ENCODE results near the gene COX14. TPM values are rescaled to one million over a fixed set of nuclear protein-coding genes. Genes with fewer than 3 reads are reported as not detected.
"Not testable (repeated sequence)": the region's sequence is repeated elsewhere in the genome, so short reads cannot be mapped to it uniquely, and the experiment has no call there.

The COX14 gene
- 10 to 100 TPM; 35.6 to 54.2 (median 52.2) TPM for polyA plus RNA-seq (ENCODE audit: insufficient read length in 4 of 4)

DNA sequence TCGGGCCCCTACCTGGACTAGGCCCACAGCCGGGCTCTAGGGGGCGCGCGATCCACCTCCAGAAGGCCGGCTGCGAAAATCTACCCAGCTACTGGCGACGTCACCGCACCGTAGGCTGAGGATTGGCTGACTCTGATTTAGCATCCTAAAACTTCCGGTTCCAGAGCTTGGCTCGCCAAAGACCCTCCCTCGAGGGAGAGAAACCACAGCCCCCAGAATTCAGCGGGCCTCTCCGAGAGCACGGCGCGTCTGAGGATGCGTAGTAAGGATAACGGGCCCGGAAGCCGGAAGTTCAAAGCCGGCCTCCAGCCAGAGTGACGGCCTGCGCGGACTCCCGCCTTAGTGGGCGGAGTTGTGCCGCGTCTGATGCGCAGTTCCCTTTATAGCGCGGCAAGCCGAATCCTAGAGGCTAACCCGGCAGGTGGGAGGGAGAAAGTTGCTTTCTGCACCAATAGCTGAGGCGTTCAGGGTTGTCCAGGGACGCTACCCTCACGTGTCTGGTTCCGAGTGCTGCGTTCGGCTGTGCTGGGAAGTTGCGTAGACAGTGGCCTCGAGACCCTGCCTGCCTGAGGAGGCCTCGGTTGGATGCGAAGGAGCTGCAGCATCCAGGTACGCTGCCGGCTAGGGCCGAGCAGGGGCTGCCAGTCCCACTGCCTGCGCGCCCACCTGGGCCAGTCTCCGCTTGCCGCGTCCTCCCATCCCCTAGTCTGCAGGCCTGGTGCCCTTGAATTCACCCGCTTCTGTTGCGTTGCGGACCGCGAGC lies at the start of gene COX14:
COX14 (plus strand) TSS at position 544 of the 763 bp plus-strand sequence. CDS start 7,808 bp downstream, outside the sequence.
- peak; percentile 98 to 99 (median 99) for DNase-seq (ENCODE audit: low read depth in 4 of 4, low spot score in 3 of 4)

DNA sequence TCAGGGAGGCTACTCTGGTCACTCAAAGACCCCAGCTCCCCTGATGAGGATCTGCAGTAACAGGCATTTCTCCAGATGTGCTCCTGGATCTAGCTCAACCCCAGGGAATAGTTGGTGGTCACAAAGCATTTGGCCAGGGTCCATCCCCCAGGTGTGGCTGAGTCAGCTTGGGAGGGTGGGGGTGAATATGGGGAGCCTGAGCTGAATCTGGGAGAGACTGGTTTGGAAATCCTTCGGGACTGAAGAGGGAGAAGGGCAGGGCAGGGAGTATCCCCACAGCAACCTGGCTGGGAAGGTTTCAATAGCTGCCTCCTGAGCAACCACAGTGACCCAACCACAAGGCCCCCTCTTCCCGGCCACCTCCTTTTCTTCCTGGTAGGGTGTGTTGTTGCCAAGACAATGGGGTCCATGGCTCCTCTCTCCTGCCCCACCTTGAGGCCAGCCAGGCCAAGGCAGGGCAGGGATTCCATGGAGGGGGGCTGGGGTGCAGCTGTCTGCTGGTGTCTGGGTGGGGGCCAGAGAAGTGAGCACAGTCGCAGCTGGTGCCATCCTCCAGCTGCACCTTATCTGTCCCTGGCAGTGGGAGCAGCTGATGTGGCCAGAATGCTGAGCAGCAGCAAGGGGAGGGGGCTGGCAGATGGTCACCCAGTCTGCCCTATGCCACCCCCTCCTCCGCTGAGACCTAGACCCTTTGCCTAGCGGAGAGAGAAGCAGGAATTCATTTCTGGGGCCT lies 49.1 kb upstream of the COX14 start:
- DNase-seq (ENCODE audit: low read depth in 4 of 4, low spot score in 3 of 4): no peak

DNA sequence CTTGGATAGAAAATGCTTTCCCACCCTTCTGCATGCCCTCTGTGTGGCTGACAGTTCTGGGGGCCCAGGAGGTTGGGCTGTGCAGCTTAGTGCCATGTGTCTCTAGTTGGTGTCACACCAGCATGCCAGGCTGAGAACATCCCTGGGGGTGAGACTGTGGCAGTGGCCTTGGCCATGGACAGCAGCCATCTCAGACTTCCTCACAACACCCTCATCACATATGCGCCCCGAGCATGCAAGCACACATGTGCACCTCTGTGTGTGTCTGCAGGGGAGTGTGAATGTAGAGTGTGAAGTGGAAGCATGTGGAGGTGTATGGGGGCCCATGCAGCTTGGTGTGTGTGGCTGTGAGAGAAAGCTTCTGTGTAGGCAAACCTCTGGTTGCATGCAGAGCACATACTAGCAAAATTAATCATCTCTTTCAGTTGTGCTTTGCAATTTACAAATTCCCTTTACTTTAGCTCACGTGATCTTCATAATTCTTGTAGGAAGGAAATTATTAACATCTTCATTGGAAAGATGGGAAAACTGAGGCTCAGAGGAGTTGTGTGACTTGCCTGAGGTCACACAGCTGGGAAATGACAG lies 46.2 kb upstream of the COX14 start:
- DNase-seq (ENCODE audit: low read depth in 4 of 4, low spot score in 3 of 4): no peak

DNA sequence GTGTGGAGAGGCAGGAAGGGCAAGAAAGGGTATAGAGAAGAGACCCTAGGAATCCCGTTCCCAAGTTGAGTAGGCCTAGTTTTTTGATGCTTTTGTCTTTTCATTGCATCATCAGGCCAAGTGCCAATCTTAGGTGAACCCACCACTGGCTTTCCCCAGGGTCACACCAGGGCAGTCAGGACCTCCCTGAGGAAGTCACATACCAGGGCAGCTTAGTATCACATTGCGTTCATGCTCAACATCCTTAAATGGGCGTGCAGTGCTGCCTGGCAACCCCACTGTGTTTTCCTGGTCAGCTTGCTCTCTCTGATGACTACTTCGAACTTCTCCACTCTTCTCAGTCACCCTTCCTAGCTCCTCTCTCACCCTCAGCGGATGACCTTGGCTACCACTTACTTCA lies 45.6 kb upstream of the COX14 start:
- no peak for DNase-seq (ENCODE audit: low read depth in 4 of 4, low spot score in 3 of 4)

DNA sequence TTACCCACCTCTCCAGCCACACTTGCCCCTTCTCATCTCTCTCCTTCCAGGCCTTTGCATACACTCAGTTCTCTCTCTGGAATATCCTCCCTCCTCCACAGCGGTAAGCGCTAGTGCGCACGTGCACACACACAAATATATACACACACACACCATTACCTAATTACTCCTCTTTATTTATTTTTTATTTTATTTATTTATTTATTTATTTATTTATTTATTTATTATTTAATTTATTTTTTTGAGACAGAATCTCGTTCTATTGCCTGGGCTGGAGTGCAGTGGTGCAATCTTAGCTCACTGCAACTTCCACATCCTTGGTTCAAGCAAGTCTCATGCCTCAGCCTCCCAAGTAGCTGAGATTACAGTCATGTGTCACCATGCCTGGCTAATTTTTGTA lies 43.0 kb upstream of the COX14 start:
- no peak for DNase-seq (ENCODE audit: low read depth in 4 of 4, low spot score in 3 of 4)

DNA sequence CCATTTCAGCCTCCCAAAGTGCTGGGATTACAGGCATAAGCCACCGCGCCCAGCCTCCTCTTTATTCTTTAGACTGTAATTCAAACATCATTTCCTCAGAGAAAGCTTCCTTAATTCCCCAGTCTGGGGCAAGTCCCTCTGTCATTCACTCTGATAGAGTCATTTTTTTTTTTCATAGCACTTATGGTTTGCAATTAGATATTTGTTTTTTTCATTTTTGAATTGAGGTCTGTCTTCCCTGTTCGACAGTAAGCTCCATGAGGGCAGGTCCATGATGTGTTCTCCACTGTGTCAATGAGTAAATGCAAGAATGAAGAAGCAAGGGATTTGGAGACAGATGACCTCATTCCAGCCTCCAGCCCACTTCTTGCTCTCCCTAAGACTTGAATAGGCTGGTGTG lies 42.5 kb upstream of the COX14 start:
- DNase-seq (ENCODE audit: low read depth in 4 of 4, low spot score in 3 of 4): no peak

DNA sequence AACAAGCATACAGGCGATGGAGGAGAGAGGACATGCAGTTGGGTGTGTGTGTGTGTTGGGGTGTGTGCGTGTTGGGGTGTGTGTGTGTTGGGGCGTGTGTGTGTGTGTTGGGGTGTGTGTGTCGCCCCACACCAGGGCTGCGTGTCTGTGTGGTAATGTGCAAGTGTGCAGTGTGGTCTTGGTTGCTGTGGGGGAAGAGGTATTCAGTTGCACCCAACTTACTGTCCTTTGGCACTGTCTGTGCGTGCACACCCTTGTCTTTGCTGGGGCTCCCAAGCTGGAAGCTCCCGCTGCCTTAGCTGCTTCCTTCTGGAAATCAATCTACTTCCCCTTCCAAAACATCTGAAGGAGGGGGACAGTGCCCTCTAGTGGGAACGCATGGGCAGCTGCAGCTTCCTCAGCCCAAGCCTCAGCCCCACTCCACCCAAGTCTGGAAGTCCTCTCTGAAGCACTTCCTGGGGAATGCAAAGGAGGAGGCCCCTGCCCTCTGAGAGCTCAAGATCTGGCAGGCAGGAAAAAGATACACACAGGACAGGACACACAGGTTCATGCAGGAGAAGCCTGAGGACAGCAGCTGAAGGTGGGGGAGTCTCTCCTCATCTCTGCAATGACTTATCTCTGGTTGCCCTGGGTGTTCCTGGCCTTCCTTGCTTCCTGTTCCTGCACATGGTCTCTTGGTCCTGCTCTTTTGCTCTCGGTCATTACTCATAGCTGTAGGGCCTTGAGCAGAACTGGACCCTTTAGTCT lies 41.5 kb upstream of the COX14 start:
- DNase-seq (ENCODE audit: low read depth in 4 of 4, low spot score in 3 of 4): no peak

DNA sequence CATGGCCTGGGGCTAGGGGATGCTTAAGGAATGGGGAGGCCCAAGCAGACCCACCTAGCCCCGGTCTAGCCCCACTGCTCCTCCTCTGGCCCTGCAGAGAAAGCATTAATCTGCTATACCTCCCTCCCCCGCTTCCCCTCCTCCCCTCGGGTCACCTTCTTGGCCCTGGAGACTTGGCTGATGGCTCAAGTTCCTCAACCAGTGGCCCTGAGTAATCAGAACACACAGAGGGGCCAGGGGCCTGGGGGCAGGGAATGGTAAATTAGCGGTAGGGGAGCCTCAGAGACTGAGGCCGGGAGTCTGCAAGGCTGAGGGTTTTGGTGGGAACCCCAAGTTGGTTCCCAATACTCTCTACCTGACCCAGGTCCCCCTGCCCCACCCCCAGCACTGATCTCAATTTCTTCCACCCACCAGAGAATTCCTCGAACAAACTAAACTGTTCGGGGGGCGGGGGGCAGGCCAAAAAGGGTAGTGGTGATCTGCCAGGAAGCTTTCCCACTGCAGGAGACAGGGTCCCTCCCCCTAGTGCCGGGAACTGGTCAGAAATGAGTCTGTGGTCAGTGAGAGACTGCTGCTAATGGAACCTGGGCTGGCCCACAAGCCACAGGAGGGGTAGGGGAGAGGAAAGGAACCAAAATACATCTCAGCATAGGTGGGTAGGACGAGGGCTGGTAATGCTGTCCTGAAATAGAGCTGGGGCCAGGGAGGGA lies 39.7 kb upstream of the COX14 start:
- no peak for DNase-seq (ENCODE audit: low read depth in 4 of 4, low spot score in 3 of 4)

DNA sequence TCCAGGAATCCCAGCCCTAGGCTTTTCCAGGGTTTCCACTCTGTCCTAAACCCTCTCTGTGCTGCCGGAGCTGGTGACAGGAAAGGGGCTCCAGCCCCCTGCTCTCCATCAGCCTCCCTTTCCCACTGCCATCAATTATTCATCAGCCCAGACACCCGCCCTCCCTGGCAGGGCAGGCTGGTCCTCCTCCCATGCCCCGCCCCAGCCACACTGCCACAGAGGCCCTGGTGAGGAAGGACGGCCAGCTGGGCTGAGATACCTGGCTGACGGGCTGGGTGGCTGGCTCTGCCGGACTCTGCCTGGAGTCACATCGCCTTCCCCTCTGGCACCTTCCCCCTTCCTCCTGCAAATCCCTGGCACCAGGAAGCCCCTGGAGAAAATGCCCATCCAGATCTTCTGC lies 38.8 kb upstream of the COX14 start:
- DNase-seq (ENCODE audit: low read depth in 4 of 4, low spot score in 3 of 4): no peak

DNA sequence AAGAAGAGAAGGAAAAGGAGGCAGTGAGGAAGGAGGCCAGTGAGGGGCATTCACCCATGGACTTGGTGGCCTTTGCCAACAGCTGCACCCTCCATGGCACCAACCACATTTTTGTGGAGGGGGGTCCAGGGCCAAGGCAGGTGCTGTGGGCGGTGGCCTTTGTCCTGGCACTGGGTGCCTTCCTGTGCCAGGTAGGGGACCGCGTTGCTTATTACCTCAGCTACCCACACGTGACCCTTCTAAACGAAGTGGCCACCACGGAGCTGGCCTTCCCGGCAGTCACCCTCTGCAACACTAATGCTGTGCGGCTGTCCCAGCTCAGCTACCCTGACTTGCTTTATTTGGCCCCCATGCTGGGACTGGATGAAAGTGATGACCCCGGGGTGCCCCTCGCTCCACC lies 38.3 kb upstream of the COX14 start:
- no peak for DNase-seq (ENCODE audit: low read depth in 4 of 4, low spot score in 3 of 4)

DNA sequence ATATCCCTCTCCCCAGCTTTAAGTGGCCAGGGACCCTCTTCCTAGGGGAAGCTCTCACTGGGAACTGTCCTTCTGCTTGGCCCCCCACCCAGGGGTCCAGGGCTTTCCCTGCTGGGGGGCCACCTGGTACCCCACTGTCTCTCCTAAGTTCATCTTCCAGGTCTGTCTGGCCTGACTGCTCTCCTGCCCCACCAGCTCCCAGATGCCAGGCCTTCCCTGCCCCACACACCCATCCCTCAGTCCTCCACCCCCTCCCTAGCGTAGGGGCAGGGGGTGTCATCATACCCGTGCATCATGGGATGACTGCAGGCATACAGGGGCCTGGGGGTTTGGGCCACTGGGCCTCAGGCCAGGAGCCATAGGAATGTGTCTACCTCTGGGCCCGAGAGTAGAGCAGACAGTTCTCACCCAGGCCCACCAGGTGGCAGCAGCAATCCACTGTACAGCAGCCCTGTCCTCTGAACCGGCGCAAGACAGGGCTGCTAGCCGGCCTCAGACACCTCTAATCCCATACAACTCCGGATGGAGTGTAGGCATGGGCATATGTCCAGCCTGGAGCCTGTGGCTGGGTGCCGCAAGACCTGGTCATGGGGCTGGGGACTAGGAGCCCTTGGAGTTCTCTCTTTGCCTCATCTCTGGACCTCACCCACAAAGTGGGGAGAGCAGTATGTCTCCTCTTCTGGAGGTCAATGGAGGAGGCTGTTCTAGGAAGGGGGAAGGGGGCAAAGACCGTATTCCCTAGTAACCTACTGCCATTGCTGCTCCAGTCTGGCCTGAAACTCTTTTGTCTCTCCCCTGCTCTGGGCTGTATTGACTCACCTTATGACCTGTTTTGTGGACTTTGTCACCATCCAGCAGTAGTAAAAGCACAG lies 36.9 kb upstream of the COX14 start:
- no peak for DNase-seq (ENCODE audit: low read depth in 4 of 4, low spot score in 3 of 4)

DNA sequence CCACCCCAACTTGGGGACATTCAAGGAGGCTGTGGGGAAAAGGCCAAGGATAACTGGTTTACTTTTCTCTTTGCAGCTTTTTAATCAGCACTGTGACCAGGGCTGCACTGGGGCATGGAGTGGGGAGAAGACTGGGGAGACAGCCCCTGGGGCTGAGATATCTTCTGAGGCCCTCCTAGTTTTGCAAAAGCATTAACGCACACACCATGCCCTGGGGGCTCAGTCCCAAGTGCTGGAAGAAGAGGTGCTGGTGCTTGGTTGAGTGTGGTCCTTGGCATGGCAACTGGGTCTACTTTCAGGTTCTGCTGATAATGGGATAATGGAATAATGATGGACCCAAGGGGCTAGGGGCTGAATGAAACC lies 36.2 kb upstream of the COX14 start:
- no peak for DNase-seq (ENCODE audit: low read depth in 4 of 4, low spot score in 3 of 4)

DNA sequence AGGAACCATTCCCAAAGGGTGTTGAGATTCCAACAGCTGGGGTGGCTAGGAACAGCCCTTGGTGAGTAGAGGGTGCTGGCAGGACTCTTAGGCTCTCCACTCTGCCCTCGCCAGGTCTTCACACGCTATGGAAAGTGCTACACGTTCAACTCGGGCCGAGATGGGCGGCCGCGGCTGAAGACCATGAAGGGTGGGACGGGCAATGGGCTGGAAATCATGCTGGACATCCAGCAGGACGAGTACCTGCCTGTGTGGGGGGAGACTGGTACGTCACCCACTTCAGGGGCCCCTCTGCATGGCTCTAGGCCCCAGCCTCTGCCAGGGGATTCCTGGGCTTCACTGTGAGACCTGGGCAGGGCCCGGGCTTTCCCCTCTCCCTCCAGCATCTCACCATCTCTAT lies 34.9 kb upstream of the COX14 start:
- DNase-seq (ENCODE audit: low read depth in 4 of 4, low spot score in 3 of 4): no peak

DNA sequence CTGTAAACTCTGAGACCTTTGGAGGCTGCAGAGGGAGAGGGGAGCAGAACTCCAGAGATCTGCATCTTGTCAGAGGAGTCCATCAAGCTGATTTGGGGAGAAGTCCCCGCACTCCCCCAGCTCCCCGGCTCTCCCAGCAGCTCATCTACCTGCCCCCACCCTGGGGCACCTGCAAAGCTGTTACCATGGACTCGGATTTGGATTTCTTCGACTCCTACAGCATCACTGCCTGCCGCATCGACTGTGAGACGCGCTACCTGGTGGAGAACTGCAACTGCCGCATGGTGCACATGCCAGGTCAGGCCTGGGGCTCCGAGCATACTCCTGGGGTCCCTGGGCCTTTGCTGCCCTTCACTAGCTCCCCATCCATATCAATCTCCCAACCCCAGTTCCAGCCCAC lies 33.8 kb upstream of the COX14 start:
- DNase-seq (ENCODE audit: low read depth in 4 of 4, low spot score in 3 of 4): no peak

DNA sequence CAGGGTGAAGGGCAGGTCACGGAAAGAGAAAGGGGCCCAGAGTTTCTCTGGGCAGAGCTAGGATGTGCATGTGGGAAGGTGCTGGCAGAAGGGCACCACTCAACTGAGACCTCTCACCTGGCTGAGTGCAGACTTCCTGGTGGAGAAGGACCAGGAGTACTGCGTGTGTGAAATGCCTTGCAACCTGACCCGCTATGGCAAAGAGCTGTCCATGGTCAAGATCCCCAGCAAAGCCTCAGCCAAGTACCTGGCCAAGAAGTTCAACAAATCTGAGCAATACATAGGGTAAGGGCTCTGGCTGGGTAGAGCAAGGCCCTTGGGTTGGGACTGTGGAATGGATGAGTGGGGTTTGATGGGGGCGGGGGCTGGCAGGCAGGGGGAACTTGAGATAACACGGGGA lies 32.3 kb upstream of the COX14 start:
- DNase-seq (ENCODE audit: low read depth in 4 of 4, low spot score in 3 of 4): no peak

DNA sequence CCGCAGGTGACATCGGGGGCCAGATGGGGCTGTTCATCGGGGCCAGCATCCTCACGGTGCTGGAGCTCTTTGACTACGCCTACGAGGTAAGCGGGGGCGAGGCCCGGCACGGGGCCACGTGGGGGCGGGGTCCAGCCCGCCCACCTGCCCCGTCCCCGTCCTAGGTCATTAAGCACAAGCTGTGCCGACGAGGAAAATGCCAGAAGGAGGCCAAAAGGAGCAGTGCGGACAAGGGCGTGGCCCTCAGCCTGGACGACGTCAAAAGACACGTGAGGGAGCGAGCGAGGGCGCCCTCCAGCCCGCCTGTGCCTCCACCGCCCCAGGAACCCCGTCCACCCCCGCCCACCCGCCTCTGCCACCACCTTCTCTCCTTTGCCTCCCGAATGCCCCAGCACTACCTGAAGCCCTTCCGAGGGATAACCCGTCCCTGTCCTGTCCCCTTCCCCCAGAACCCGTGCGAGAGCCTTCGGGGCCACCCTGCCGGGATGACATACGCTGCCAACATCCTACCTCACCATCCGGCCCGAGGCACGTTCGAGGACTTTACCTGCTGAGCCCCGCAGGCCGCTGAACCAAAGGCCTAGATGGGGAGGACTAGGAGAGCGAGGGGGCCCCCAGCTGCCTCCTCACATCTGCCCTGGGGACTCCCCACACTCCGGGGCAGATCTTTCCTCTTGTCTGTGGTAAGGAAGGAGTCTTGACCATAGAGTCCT lies 30.8 kb upstream of the COX14 start:
- no peak for DNase-seq (ENCODE audit: low read depth in 4 of 4, low spot score in 3 of 4)

DNA sequence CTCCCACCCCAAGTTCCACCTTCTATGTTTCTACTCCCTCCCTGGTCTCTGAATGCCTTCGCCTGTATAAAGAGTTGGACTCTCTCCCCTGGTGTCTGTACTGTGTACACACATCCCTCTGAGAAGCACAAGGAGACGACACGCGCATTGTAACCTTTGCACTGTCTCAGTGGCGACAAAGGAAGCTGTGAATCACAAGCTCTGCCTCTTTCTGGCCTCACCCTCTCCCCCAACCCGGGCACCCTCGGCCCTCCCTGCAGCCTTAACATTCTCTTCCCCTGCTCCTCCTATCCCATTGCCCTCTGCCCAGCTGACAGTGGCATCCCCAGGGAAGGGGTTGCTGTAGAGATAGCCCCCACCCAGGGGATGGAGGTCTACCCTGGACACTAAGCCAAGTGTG lies 29.4 kb upstream of the COX14 start:
- DNase-seq (ENCODE audit: low read depth in 4 of 4, low spot score in 3 of 4): no peak

DNA sequence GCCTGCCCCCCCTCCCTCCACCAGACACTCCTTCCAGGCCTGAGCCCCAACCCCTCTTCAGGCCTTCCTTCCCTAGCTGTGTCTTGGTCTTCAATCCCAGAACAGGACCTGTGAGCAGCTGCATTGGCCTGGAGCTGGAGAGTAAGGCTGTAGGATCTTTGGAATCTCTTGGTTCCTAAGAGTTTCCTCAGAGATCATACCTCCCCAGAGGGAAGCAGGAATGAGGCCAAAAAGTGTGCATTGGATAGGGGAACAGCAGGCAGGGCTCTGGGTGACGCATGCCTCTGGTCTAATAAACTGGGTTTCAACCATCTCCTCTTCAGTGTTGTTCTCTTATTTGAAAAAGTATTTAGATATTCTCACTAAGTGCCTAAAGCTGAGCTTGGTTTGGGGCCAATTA lies 28.7 kb upstream of the COX14 start:
- DNase-seq (ENCODE audit: low read depth in 4 of 4, low spot score in 3 of 4): no peak

DNA sequence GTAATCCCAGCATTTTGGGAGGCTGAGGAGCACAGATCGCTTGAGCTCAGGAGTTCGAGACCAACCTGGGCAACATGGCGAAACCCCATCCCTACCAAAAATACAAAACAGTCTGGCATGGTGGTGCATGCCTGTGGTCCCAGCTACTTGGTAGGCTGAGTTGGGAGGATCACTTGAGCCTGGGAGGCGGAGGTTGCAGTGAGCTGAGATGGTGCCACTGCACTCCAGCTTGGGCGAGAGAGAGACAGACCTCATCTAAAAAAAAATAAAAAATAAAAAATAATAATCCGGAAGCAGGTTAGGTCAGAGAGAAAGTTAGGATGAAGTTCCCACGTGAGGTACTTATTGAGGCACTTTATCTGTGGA lies 27.6 kb upstream of the COX14 start:
- DNase-seq (ENCODE audit: low read depth in 4 of 4, low spot score in 3 of 4): not testable (repeated sequence)
